RCC 7860 (cell line): ENCODE measurements around the gene OR2K2.
"Not testable (repeated sequence)": the region's sequence is repeated elsewhere in the genome, so short reads cannot be mapped to it uniquely, and the experiment has no call there.

Experiments used
- DNase-seq: peaks from one replicate; pipeline ENCODE4 v3.0.0-alpha.2; 2015; ENCODE audit warnings: low spot score
- FAIRE-seq: peaks from 2 replicates; lab custom pipeline; 2012; peaks lifted over from hg19 to GRCh38; lab: Jason Lieb, UNC

The OR2K2 gene

GRCh38 chr9:111330124-111330523, at the start of gene OR2K2:
Gene OR2K2, minus strand, starts transcription at chr9:111330224. Its CDS starts 1,791 bp downstream, at chr9:111328433.
- DNase-seq (no peak), FAIRE-seq (peak; percentile 35)

GRCh38 chr9:111375817-111376564, 46.0 kb upstream of the OR2K2 start:
- FAIRE-seq: no peak

GRCh38 chr9:111375062-111375461, 45.0 kb upstream of the OR2K2 start:
- DNase-seq (no peak), FAIRE-seq (no peak)

More at GRCh38 chr9:111375817-111376564, 46.0 kb upstream of the OR2K2 start:
- DNase-seq: no peak

- no peak for DNase-seq
- no peak for FAIRE-seq
Observed at GRCh38 chr9:111372297-111372696, 42.3 kb upstream of the OR2K2 start.

GRCh38 chr9:111366978-111367377, 37.0 kb upstream of the OR2K2 start:
- FAIRE-seq (no peak), DNase-seq (no peak)

GRCh38 chr9:111362526-111362925, 32.5 kb upstream of the OR2K2 start:
- no peak for DNase-seq
- FAIRE-seq: no peak

GRCh38 chr9:111360881-111361280, 30.9 kb upstream of the OR2K2 start:
- DNase-seq: no peak
- no peak for FAIRE-seq

GRCh38 chr9:111356481-111357244, 26.6 kb upstream of the OR2K2 start:
- DNase-seq (peak; percentile 86), FAIRE-seq (peak; percentile 97)

- FAIRE-seq (no peak), DNase-seq (no peak)
Observed at GRCh38 chr9:111352545-111352944, 22.5 kb upstream of the OR2K2 start.

- FAIRE-seq: no peak
Observed at GRCh38 chr9:111350556-111350955, 20.5 kb upstream of the OR2K2 start.

GRCh38 chr9:111349766-111350165, 19.7 kb upstream of the OR2K2 start:
- no peak for FAIRE-seq
- no peak for DNase-seq

More at GRCh38 chr9:111350556-111350955, 20.5 kb upstream of the OR2K2 start:
- no peak for DNase-seq

GRCh38 chr9:111348821-111349271, 18.8 kb upstream of the OR2K2 start:
- DNase-seq (peak; percentile 86), FAIRE-seq (peak; percentile 92)

- DNase-seq, FAIRE-seq: not testable (repeated sequence)
Observed at GRCh38 chr9:111334318-111334863, 4.4 kb upstream of the OR2K2 start.

GRCh38 chr9:111320631-111321030, 9.4 kb downstream of the OR2K2 start:
- no peak for FAIRE-seq
- no peak for DNase-seq

- DNase-seq: no peak
- FAIRE-seq: no peak
Observed at GRCh38 chr9:111316796-111317195, 13.2 kb downstream of the OR2K2 start.

- DNase-seq (no peak), FAIRE-seq (no peak)
Observed at GRCh38 chr9:111305914-111306313, 24.1 kb downstream of the OR2K2 start.

- DNase-seq, FAIRE-seq: not testable (repeated sequence)
Observed at GRCh38 chr9:111304000-111304399, 26.0 kb downstream of the OR2K2 start.

- DNase-seq (no peak), FAIRE-seq (no peak)
Observed at GRCh38 chr9:111301195-111301594, 28.8 kb downstream of the OR2K2 start.

GRCh38 chr9:111300140-111300735, 29.8 kb downstream of the OR2K2 start:
- no peak for FAIRE-seq

GRCh38 chr9:111299599-111299966, 30.4 kb downstream of the OR2K2 start:
- FAIRE-seq, DNase-seq: not testable (repeated sequence)

More at GRCh38 chr9:111300140-111300735, 29.8 kb downstream of the OR2K2 start:
- DNase-seq: no peak
